Amniotic stem cell (primary cell): ENCODE measurements around the gene CCDC138.
A peak's percentile ranks its signal among the peaks of the same experiment; 100 is the strongest.
"Not testable (repeated sequence)": the region's sequence is repeated elsewhere in the genome, so short reads cannot be mapped to it uniquely, and the experiment has no call there.

ENCODE experiments used
- DNase-seq: peaks from one replicate; lab custom pipeline; 2025; lab: John Stamatoyannopoulos, UW

Gene CCDC138, protein sequence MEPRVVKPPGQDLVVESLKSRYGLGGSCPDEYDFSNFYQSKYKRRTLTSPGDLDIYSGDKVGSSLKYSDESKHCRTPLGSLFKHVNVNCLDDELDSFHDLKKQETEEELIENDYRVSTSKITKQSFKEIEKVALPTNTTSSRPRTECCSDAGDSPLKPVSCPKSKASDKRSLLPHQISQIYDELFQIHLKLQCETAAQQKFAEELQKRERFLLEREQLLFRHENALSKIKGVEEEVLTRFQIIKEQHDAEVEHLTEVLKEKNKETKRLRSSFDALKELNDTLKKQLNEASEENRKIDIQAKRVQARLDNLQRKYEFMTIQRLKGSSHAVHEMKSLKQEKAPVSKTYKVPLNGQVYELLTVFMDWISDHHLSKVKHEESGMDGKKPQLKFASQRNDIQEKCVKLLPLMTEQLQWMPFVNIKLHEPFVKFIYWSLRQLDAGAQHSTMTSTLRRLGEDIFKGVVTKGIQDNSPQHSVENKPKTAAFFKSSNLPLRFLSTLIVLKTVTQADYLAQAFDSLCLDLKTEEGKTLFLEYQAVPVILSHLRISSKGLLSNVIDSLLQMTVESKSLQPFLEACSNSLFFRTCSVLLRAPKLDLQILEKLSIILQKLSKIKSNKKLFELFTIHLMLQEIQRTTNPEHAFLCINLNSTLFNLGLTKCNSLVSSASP

DNA sequence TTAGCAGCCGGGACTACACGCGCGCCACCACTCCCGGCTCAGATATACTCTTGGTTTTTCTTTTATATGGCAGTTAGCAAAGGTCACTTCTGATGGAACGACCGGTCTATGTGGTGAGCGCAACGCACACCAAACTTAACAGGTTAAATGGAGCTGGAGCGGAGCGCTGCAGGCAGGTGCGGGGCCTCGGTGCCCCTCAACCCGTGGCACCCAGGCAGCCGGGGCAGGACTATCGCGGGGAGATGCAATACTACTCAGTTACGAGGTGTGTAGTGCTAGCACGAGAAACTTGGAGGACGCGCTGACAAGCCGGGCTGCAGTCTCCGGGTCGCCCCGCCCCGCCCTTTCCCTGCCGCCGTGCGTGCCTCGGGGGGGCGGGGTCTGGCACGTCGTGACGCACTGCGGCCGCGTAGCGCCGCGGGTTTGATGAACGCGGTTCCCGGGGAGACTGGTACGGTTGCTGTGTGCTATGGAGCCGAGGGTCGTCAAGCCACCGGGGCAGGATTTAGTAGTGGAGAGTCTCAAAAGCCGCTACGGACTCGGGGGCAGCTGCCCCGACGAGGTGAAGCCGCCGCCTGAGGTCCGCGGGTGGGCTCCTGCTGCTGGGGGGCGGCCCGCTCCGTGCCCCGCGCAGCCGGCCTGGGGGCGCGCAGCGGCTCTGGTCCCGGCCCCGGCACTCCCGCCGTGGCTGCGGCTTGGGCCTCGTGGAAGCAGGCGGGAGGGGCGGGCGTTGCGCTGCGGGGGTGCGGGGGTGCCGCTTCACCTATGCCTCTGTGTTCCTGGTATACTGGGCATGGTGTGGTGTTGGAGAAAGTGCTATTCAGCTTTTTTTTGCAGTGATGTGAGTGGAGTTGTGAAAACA, at the start of gene CCDC138:
TSS of gene CCDC138 (plus strand) at position 418 of the 862 bp plus-strand sequence. CDS start at position 470, 52 bp downstream.
- DNase-seq = peak; percentile 81

DNA sequence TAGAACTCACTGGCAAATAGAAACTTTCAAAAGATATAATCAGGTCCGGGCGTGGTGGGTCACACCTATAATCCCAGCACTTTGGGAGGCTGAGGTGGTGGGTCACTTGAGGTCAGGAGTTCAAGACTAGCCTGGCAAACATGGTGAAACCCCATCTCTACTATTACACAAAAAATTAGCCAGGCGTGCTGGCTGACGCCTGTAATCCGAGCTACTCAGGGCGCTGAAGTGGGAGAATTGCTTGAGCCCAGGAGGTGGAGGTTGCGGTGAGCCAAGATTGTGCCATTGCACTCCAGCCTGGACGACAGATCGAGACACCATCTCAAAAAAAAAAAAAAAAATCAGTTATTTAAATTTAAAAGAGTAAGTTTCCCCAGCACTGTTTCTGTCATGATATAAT, 28.6 kb upstream of the CCDC138 start:
- not testable (repeated sequence) for DNase-seq

DNA sequence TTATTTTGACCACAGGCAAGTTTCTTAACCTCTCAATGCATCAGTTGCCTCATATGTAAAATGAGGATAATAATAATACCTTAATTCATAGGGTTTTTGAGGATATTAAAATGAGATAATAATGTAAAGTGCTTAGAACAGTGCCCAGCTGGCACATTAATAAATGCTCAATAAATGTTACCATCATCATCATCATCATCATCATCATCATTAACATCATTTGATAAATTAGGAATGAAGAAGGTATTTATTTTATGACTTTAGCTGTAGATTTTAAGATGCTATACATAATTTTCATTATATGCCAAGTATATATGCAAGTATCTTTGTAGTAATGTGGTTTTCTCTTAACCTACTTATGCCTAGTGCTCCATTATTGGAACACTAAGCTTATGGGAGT, 24.0 kb upstream of the CCDC138 start:
- DNase-seq = not testable (repeated sequence)

DNA sequence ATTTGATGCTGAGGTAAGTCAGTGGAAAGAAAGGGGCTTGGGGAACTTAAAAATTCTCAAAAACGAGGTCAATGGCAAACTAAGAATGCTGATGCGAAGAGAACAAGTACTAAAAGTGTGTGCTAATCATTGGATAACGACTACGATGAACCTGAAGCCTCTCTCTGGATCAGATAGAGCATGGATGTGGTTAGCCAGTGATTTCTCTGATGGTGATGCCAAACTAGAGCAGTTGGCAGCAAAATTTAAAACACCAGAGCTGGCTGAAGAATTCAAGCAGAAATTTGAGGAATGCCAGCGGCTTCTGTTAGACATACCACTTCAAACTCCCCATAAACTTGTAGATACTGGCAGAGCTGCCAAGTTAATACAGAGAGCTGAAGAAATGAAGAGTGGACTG, 19.9 kb upstream of the CCDC138 start:
- not testable (repeated sequence) for DNase-seq

DNA sequence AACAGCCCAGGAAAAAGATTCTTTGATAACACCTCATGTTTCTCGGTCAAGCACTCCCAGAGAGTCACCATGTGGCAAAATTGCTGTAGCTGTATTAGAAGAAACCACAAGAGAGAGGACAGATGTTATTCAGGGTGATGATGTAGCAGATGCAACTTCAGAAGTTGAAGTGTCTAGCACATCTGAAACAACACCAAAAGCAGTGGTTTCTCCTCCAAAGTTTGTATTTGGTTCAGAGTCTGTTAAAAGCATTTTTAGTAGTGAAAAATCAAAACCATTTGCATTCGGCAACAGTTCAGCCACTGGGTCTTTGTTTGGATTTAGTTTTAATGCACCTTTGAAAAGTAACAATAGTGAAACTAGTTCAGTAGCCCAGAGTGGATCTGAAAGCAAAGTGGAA, 18.7 kb upstream of the CCDC138 start:
- DNase-seq = not testable (repeated sequence)

DNA sequence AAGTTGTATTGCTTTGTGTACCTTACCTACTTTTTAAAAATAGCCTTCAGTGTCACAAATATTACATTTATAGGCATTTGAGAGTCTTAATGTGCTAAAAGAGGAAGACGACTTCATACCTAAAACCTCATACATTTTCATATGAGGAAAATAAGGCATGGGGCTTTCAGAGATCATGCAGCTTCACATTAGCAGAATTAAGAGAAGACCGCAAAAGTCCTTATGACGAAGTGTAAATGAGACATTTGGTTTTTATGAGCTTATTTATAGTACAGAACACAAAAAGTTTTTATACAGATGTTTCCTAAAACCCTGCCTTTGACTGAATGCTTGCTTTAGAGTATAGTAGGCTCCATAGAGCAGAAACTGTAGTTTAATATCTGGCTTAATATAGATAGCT, 10.1 kb upstream of the CCDC138 start:
- DNase-seq = no peak

DNA sequence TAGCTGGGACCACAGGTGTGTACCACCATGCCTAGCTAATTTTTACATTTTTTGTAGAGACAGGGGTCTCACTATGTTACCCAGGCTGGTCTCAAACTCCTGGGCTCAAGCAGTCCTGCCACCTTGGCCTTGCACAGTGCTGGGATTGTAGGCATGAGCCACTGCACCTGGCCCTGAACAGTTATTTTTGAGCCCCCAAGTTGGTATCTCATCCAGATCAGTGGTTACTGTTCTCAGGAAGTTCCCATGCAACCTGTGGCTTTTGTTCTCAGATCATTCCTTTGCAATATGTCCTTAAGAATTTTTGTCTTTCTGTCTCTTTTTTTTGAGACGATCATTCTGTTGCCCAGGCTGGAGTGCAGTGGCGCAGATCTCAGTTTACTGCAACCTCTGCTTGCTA, 7.7 kb upstream of the CCDC138 start:
- DNase-seq = no peak

DNA sequence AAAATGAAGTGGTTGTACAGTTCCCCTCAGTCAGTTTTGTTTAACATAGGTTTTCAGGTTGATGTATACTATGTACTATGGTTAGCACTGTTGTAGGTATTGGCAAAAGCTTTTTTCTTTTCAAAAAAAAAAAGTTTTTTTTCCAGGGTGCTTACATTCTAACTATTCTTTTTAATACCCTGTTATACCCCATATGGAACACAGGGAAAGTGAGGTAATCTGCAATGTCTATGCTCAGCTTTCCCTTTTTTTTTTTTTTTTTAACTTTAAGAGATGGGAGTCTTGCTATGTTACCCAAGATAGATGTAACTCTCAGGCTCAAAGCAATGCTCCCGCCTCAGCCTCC, 590 bp upstream of the CCDC138 start:
- no peak for DNase-seq

DNA sequence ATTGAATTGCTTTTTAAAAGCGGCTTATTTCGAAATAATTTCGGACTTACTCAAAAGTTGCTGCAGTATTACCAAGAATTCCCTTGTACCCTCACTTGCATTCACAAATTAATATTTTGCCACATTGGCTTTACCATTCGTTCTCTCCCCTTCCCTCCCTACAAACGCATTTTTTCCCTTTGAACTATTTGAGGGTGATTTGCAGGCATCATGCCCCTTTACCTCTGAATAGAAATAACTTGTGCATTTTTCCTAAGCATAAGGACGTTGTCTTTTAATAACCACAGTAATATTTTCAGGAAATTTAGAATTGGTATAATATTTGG, 608 bp downstream of the CCDC138 start:
- DNase-seq = no peak

DNA sequence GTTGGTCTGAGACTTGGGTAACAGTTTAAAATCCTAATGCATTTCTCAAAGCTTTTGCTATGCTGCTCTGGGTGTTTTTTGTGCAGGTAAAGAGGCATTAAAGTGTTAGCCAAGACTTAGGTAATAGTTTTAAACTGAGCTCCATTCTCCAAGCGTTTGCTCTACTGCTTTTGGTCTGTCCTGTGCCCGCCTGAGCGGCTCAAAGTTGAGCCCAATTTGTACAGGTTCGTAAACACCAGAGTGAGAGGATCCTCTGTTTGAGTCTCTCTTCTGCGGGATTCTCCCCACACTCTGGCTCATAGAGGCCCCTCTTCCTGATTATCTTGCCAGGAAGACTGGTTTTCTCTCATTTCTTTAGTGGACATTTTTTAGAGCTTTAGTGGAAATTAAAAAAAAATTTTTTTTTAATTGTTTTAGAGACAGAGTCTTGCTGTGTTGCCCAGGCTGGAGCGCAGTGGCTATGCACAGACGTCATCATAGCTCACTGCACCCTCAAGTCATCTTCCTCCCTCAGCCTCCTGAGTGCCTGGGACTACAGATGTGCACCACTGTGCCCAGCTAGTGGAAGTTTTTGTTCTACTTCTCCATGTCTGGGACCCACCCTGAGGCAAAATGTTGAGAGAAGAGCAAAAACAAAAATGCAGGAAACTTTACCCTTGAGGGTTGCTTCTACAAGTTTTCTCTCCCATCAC, 16.6 kb downstream of the CCDC138 start:
- DNase-seq = no peak

DNA sequence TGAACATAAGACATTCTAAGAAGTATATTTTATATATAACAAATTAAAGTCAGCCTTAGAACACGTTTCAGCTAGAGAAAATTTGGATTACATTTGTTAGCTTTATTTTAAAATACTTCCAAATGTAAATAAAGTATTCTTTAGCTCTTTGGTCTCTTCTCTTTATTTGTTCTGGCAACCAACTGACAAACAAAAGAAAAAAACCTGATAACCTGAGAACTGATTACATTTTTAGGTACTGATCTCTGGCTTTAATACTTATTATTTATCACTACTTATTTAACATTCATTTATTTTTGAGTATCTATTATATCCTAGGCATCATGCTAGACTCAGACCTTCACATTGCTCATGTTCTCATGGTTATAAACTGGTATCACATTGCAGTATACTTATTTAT, 18.5 kb downstream of the CCDC138 start:
- DNase-seq = no peak

DNA sequence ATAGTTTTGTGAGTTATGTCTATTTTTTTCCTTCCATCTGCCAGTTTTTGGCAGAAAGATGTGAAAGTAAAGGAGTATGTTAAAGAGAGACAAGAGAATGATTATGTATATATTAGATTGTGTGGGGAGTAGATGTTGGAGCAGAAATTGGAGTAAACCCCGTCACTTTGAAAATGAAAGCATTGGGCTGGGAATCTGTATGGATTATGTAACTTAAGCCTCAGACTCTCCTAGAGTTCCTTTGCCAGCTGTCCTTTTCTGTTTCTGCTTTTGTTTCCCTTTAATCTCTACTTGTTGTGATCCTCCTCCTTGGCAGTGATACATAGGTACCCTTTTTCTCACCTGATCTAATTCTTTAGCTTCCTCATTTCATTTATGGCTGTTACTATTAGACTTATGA, 19.2 kb downstream of the CCDC138 start:
- no peak for DNase-seq

DNA sequence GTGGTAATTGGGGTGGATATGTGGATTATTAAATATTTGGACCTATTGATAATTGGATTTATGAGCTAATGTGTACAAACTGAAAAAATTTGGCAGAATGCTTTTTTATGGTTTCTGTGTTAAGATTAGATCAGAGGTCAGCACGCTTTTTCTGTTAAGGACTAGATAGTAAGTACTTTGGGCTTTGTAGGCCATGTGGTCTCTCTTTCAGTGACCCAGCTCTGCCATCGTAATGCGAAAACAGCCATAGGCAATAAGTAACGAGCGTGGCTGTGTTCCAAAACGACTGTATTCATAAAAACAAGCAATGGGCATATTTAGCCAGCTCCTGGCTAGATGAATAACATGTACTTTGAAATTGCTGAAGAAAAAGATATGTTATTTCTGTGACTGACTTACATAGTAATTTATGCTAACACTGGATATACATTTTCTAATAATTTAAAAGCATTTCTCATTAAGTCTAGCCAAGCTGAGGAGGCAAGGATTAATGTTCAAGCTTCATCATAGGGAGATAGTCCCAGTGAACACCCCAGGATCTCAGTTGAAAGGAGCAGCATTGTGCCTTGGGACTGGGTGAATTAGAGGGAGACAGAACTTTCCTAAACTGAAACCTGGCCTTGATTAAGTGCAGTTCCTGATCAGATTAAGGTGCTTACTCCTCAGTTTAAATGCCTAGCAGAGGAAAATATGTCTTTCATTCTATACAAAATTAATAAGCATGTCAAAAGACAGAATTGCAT, 20.0 kb downstream of the CCDC138 start:
- DNase-seq = no peak

DNA sequence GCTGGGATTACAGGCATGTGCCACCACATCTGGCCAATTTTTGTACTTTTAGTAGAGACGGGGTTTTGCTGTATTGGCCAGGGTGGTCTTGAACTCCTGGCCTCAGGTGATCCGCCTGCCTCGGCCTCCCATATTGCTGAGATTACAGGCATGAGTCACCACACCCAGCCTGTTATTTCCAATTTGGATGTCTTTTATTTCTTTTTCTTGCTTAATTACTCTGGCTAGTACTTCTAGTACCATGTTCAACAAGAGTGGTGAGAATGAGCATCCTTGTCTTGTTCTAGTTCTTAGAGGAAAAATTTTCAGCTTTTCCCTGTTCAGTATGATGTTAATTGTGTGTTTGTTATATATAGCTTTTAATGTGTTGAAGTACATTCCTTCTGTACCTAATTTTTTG, 23.4 kb downstream of the CCDC138 start:
- DNase-seq = no peak

DNA sequence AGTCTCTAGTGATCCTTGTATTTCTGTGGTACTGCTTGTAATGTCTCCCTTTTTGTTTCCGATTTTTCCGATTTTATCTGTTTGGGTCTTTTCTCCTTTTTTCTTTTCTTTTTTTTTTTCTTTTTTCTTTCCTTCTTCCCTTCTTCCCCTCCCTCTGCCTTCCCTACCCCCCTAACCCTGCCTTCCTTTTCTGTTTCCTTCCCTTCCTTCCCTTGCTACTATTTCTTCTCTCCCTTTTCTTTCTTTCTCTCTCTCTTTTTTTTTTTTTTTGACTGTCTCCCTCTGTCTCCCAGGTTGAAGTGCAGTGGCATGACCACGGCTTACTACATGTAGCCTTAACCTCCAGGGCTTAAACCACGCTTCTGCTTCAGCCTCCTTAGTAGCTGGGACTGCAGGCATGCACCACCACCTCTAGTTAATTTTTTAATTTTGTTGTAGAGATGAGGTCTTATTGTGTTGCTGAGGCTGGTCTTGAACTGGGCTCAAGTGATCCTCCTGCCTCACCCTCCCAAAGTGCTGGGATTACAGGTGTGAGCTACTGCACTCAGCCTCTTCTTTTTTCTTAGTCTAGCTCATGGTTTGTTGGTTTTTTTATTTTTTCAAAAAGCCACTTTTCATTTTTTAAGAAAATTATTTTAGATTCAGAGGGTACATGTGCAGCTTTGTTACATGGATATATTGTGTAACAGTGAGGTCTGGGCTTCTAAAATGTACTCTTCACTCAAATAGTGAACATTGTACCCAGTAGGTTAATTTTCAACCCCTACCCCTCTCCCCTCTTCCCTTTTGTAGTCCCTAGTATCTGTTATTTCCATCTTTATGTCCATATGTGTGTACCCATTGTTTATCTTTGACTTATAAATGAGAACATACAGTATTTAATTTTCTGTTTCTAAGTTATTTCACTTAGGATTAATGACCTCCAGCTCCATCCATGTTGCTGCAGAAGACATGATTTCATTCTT, 24.7 kb downstream of the CCDC138 start:
- no peak for DNase-seq

DNA sequence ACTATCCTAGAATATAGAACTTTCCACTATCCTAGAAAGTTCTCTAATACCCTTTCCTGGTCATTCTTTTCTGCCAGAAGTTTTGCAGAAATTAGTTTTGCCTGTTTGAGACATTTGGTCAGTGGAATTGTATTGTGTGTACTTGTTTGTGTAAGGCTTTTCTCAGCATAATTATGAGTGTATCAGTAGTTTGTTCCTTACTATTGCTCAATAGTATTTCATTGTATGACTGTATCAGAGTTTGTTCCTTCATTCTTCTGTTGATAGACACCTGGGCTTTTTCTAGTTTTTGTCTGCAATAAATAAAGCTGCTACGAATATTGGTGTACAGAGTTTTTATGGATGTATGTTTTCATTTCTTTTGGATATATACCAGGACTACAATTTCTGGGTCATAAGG, 27.2 kb downstream of the CCDC138 start:
- DNase-seq = no peak

DNA sequence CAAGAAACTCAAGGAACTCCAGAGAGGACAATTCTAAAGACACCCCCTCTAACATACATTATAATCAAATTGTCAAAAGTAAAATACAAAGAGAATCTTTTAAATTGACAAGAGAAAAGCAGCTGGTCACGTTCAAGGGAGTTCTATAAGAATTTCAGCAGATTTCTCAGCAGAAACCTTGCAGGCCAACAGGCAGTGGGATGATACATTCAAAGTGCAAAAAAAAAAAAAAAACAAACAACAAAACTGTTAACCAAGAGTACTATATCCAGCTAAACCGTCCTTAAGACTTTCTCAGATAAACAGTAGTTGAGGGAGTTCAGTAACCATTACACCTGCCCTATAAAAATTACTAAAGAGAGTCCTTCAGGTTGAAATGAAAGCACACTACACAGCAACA, 33.9 kb downstream of the CCDC138 start:
- DNase-seq = no peak

DNA sequence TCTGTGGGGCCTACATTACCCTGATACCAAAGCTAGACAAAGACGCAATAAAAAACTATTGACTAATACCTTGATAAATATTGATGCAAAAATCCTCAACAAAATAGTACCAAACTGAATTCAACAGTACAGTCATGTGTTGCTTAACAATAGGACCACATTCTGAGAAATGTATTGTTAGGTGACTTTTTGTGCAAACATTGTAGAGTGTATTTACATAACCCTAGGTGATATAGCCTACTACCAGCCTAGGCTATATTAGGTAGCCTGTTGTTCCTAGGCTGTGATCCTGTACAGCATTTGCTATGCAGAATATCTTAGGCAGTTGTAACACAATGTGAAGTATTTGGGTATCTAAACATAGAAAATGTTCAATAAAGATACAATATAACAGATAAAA, 36.7 kb downstream of the CCDC138 start:
- DNase-seq = no peak

DNA sequence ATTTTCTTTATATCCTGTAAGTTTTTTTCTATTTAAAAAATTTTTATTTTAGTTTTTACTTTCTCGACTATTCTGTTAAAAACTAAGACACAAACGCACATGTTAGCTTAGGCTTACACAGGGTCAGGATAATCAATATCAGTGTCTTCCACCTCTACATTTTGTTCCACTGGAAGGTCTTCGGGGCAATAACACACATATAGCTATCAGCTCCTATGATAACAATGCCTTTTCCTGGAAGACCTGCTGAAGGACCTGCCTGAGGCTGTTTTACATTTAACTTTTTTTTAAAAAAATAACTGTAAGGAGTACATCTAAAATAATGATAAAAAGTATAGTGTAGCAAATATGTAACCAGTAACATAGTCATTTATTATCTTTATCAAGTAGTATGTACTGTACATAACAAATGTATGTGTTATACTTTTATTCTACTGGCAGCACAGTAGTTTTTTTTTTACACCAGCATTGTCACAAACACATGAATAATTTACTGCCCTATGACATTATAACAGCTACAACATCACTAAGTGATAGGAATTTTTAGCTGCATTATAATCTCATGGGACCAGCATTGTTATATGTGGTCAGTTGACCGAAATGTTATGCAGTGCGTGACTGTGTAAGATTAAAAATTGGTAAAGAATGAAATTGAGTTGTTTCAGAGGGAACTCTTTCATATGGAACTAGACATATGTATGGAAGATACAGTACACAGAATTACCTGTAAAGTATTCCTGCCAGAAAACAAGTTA, 37.9 kb downstream of the CCDC138 start:
- DNase-seq = no peak

DNA sequence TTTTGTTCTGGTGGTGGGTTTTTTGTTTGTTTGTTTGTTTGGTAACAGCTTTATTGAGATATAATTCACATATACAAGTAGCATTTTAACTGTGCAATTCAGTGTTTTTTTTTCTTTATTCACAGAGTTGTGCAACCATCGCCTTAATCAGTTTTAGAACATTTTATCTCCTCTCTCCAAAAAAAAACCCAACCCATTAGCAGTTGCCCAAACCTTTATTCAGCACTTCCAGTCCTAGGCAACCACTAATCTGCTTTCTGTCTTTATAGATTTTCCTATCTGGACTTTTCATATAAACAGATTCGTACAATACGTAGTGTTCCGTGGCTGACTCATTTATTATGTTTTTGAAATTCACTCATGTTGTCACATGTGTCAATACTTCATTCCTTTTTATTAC, 38.7 kb downstream of the CCDC138 start:
- no peak for DNase-seq
